ENCODE measurements around the gene RNLS. TPM values are rescaled to one million over a fixed set of nuclear protein-coding genes. Genes with fewer than 3 reads are reported as not detected.
A peak's percentile ranks its signal among the peaks of the same experiment; 100 is the strongest.
"Not testable (repeated sequence)": the region's sequence is repeated elsewhere in the genome, so short reads cannot be mapped to it uniquely, and the experiment has no call there.

RNLS gene
- total and polyA plus RNA-seq, 5 donors: 11.1 to 20.8 (median 16.2) TPM

DNA sequence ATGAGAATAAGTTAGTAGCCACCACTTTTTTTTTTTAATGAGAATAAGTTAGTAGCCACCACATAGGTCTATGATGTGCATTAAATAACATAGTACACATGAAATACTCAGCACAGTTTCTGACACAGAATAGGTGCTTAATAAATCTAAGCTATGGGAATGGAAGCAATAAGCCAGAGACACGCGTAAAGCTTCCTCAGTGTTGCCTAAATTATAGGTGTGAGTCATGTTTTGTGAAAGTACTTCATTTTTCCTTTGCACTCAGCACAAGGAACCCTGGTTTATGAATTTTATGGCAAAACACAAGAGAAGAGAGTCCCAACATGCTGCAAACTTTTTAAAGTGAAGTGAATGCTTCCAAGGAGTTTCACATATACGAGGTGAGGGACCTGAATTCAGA lies 267.4 kb downstream of the RNLS start:
- no peak overlapping the region for H3K4me3 ChIP-seq (ENCODE audit: low read length)
- intact Hi-C loops (cut with DNase I): no loop called here
- ATAC-seq: no peak

GRCh38 chr10:88314362-88314761 lies 268.8 kb downstream of the RNLS start:
- Histone ChIP-seq H3K4me1 (ENCODE audit: control insufficient read depth, insufficient read depth, low read length) (no peaks in the 10 kb centered on the region), H3K9me3 (ENCODE audit: control insufficient read depth, low read length) (no peaks in the 10 kb centered on the region), H3K4me3 (ENCODE audit: low read length) (no peak overlapping the region), H3K27me3 (ENCODE audit: control insufficient read depth, insufficient read depth) (no peaks in the 10 kb centered on the region), H3K27ac (ENCODE audit: low read length) (no peak overlapping the region)
- no peak for DNase-seq
- no peak for ATAC-seq
- WGBS: 60% methylated on average over 2 of the region's 2 CpGs
- intact Hi-C loops (cut with DNase I): no loop called here

More for the DNA sequence above, 267.4 kb downstream of the RNLS start:
- WGBS: 92% methylated on average over 3 of the region's 3 CpGs
- Histone ChIP-seq H3K27me3 (ENCODE audit: control insufficient read depth, insufficient read depth) (no peaks in the 10 kb centered on the region), H3K27ac (ENCODE audit: low read length) (no peak overlapping the region), H3K9me3 (ENCODE audit: control insufficient read depth, low read length) (no peaks in the 10 kb centered on the region), H3K4me1 (ENCODE audit: control insufficient read depth, insufficient read depth, low read length) (no peaks in the 10 kb centered on the region)
- DNase-seq: no peak

DNA sequence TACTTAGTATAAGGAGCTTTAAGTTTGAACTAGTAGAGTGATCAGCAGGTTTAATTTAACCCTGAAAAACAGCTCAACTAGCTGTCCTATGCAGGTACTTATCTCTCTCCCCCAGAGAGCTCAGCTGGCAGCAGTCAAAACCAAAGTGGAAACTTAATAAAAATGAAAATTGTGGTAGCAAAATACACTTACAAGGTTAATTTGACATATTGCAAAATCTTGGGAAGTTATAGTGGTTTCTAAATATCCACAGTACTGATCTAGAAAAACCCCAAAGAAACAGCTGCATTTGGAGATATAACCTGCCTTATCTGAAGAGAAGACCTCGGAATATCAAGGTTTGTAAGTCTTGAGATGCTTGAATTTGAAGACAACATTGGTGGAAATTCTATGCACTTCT lies 269.2 kb downstream of the RNLS start:
- Histone ChIP-seq H3K27ac (ENCODE audit: low read length) (no peak overlapping the region), H3K4me1 (ENCODE audit: control insufficient read depth, insufficient read depth, low read length) (no peaks in the 10 kb centered on the region), H3K27me3 (ENCODE audit: control insufficient read depth, insufficient read depth) (no peaks in the 10 kb centered on the region), H3K9me3 (ENCODE audit: control insufficient read depth, low read length) (no peaks in the 10 kb centered on the region), H3K4me3 (ENCODE audit: low read length) (no peak overlapping the region)
- 67% methylated on average over 1 of the region's 1 CpG for WGBS
- DNase-seq (no peak), ATAC-seq (no peak)
- intact Hi-C loops (cut with DNase I): no loop called here

GRCh38 chr10:88312855-88313254 lies 270.3 kb downstream of the RNLS start:
- no peak overlapping the region for H3K4me3 ChIP-seq (ENCODE audit: low read length)
- H3K27me3 ChIP-seq (ENCODE audit: control insufficient read depth, insufficient read depth): no peaks in the 10 kb centered on the region
- no peaks in the 10 kb centered on the region for H3K9me3 ChIP-seq (ENCODE audit: control insufficient read depth, low read length)
- no peaks in the 10 kb centered on the region for H3K4me1 ChIP-seq (ENCODE audit: control insufficient read depth, insufficient read depth, low read length)
- no peak for ATAC-seq
- WGBS: 80% methylated on average over 2 of the region's 2 CpGs
- intact Hi-C loops (cut with DNase I): no loop called here
- no peak for DNase-seq
- H3K27ac ChIP-seq (ENCODE audit: low read length): no peak overlapping the region

- intact Hi-C loops (cut with DNase I): no loop called here
These were observed 271.9 kb downstream of the RNLS start for GRCh38 chr10:88311264-88311663.

GRCh38 chr10:88309365-88309764 lies 273.8 kb downstream of the RNLS start:
- no peaks in the 10 kb centered on the region for H3K4me1 ChIP-seq (ENCODE audit: control insufficient read depth, insufficient read depth, low read length)
- intact Hi-C loops (cut with DNase I): no loop called here
- DNase-seq (no peak), ATAC-seq (no peak)
- H3K27ac ChIP-seq (ENCODE audit: low read length): no peak overlapping the region
- no peak overlapping the region for H3K4me3 ChIP-seq (ENCODE audit: low read length)
- H3K27me3 ChIP-seq (ENCODE audit: control insufficient read depth, insufficient read depth): no peaks in the 10 kb centered on the region
- no peaks in the 10 kb centered on the region for H3K9me3 ChIP-seq (ENCODE audit: control insufficient read depth, low read length)
- 89% methylated on average over 3 of the region's 3 CpGs for WGBS

More at GRCh38 chr10:88311264-88311663, 271.9 kb downstream of the RNLS start:
- WGBS: 87% methylated on average over 1 of the region's 1 CpG
- H3K9me3 ChIP-seq (ENCODE audit: control insufficient read depth, low read length): no peaks in the 10 kb centered on the region
- no peak overlapping the region for H3K27ac ChIP-seq (ENCODE audit: low read length)
- no peaks in the 10 kb centered on the region for H3K27me3 ChIP-seq (ENCODE audit: control insufficient read depth, insufficient read depth)
- H3K4me1 ChIP-seq (ENCODE audit: control insufficient read depth, insufficient read depth, low read length): no peaks in the 10 kb centered on the region
- DNase-seq (no peak), ATAC-seq (no peak)
- no peak overlapping the region for H3K4me3 ChIP-seq (ENCODE audit: low read length)

- H3K9me3 ChIP-seq (ENCODE audit: control insufficient read depth, low read length); DNase-seq; ATAC-seq; H3K27ac ChIP-seq (ENCODE audit: low read length); intact Hi-C loops (cut with DNase I); H3K4me1 ChIP-seq (ENCODE audit: control insufficient read depth, insufficient read depth, low read length); H3K27me3 ChIP-seq (ENCODE audit: control insufficient read depth, insufficient read depth); H3K4me3 ChIP-seq (ENCODE audit: low read length): not testable (repeated sequence)
- WGBS: 98% methylated on average over 2 of the region's 2 CpGs
These were observed 274.8 kb downstream of the RNLS start for GRCh38 chr10:88308361-88308760.

DNA sequence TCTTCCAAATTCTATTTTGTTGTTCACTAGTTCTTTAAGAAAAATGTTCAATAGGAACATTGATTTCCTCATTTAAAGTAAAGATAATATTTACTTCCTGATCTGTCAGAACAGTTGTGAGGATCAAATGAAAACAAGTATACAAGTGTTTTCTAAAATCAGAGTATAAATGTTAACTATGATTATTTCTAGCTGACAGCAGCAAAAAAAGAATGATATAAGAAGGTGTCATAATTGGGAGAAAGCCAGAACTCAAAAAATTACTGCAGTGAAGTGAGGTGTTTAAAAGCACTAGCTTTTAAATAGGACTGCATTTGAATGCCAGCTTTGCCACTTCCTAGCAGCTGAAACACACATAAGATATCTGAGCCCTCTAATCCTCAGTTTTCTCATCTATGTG lies 283.3 kb downstream of the RNLS start:
- Histone ChIP-seq H3K9me3 (ENCODE audit: control insufficient read depth, low read length) (no peaks in the 10 kb centered on the region), H3K4me1 (ENCODE audit: control insufficient read depth, insufficient read depth, low read length) (no peaks in the 10 kb centered on the region), H3K4me3 (ENCODE audit: low read length) (no peak overlapping the region), H3K27me3 (ENCODE audit: control insufficient read depth, insufficient read depth) (no peaks in the 10 kb centered on the region), H3K27ac (ENCODE audit: low read length) (no peak overlapping the region)
- ATAC-seq (peak in 1 of 2 donors; percentile 22), DNase-seq (no peak)
- intact Hi-C loops (cut with DNase I): no loop called here

DNA sequence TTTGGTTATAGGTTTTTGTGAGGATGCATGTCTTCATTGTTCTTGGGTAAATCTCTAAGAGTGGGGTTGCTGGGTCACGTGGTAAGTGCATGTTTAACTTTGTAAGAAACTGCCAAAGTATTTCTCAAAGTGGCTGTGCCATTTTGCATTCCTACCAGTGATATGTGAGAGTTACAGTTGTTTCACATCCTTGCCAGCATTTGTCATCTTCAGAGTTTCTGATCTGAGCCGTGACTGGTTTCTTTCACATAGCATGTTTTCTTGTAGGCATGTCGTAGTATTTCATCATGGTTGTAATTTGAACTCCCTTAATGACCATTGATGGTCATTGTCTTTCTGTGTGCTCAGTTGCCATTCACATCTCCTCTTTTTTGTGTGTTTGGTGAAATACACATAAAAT lies 286.0 kb downstream of the RNLS start:
- H3K27me3 ChIP-seq (ENCODE audit: control insufficient read depth, insufficient read depth): no peaks in the 10 kb centered on the region
- H3K27ac ChIP-seq (ENCODE audit: low read length): no peak overlapping the region
- DNase-seq: no peak
- ATAC-seq: no peak
- no peaks in the 10 kb centered on the region for H3K9me3 ChIP-seq (ENCODE audit: control insufficient read depth, low read length)
- WGBS: 60% methylated on average over 3 of the region's 3 CpGs
- intact Hi-C loops (cut with DNase I): no loop called here
- no peak overlapping the region for H3K4me3 ChIP-seq (ENCODE audit: low read length)
- H3K4me1 ChIP-seq (ENCODE audit: control insufficient read depth, insufficient read depth, low read length): no peaks in the 10 kb centered on the region

GRCh38 chr10:88293651-88294230 lies 289.4 kb downstream of the RNLS start:
- intact Hi-C loops (cut with DNase I): no loop called here
- no peak overlapping the region for H3K27ac ChIP-seq (ENCODE audit: low read length)
- ATAC-seq (no peak), DNase-seq (no peak)
- H3K4me1 ChIP-seq (ENCODE audit: control insufficient read depth, insufficient read depth, low read length): no peaks in the 10 kb centered on the region
- WGBS: 95% methylated on average over 3 of the region's 3 CpGs
- no peak overlapping the region for H3K4me3 ChIP-seq (ENCODE audit: low read length)
- no peaks in the 10 kb centered on the region for H3K27me3 ChIP-seq (ENCODE audit: control insufficient read depth, insufficient read depth)
- no peaks in the 10 kb centered on the region for H3K9me3 ChIP-seq (ENCODE audit: control insufficient read depth, low read length)

DNA sequence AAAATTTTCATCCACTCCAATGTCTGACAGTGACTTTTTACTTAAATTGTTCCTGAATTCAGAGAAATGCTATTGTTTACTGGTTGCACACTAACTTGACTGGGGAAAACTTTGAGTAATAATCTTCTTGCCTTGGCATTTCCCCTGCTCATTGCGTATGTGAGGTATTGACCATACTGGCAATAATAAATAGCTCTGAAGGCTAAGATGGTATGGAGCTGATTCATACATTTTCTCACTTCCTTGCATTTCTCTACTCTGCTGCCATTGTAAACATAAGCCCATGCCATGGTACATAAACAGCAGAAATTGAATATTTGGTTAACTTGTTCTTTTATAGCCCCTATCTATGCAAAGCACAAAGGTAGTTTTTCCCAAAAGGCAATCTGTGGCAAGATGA lies 290.0 kb downstream of the RNLS start:
- intact Hi-C loops (cut with DNase I): no loop called here
- H3K4me1 ChIP-seq (ENCODE audit: control insufficient read depth, insufficient read depth, low read length): no peaks in the 10 kb centered on the region
- ATAC-seq (no peak), DNase-seq (no peak)
- no peaks in the 10 kb centered on the region for H3K27me3 ChIP-seq (ENCODE audit: control insufficient read depth, insufficient read depth)
- no peak overlapping the region for H3K4me3 ChIP-seq (ENCODE audit: low read length)
- WGBS: 93% methylated on average over 1 of the region's 1 CpG
- H3K9me3 ChIP-seq (ENCODE audit: control insufficient read depth, low read length): no peaks in the 10 kb centered on the region
- no peak overlapping the region for H3K27ac ChIP-seq (ENCODE audit: low read length)

- no peak overlapping the region for H3K27ac ChIP-seq (ENCODE audit: low read length)
- H3K4me1 ChIP-seq (ENCODE audit: control insufficient read depth, insufficient read depth, low read length): no peaks in the 10 kb centered on the region
- no peak overlapping the region for H3K4me3 ChIP-seq (ENCODE audit: low read length)
- intact Hi-C loops (cut with DNase I): no loop called here
- ATAC-seq: no peak
- no peak for DNase-seq
- no peaks in the 10 kb centered on the region for H3K27me3 ChIP-seq (ENCODE audit: control insufficient read depth, insufficient read depth)
- no peaks in the 10 kb centered on the region for H3K9me3 ChIP-seq (ENCODE audit: control insufficient read depth, low read length)
These were observed 291.0 kb downstream of the RNLS start for GRCh38 chr10:88292185-88292514.
